ENCODE data around the gene SSR1.

DNA sequence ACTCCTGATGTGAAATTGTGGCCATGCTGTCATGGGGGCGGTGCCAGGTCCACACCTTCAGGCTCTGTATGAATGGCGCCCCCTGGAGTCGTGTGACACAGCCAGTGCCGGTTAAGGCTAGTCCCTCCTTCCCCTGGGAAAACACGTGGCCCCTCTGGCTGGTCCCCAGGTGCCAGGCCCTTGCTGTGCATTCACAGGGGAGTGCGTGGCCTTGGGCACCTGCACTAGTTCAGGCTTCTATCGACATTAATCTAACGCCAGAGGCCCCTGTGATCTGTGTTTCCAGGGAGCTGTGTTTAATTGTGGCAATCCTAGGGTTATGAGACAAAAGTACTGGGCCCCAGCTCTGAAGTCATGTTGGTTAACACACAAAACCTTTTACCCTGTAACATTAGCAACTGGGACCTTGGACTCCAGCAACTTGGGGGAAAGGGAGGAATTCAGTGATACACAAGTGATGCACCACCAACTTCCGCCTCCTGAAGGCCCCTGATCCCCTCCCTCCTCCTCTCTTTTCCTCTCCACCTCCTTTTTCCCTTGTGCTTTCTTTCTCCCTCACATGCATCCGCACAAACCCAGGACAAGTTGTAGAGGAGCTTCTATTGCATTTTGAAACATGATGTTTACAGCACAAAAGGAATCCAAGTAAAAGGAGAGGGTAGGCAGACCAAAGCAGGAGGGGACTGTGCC is 74.0 kb downstream of the SSR1 start:
- TF ChIP-seq, protein P1, sequence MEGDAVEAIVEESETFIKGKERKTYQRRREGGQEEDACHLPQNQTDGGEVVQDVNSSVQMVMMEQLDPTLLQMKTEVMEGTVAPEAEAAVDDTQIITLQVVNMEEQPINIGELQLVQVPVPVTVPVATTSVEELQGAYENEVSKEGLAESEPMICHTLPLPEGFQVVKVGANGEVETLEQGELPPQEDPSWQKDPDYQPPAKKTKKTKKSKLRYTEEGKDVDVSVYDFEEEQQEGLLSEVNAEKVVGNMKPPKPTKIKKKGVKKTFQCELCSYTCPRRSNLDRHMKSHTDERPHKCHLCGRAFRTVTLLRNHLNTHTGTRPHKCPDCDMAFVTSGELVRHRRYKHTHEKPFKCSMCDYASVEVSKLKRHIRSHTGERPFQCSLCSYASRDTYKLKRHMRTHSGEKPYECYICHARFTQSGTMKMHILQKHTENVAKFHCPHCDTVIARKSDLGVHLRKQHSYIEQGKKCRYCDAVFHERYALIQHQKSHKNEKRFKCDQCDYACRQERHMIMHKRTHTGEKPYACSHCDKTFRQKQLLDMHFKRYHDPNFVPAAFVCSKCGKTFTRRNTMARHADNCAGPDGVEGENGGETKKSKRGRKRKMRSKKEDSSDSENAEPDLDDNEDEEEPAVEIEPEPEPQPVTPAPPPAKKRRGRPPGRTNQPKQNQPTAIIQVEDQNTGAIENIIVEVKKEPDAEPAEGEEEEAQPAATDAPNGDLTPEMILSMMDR (IDR thresholded peaks at IDR 0.05): peak; percentile 33 to 75 (median 71)
- TF ChIP-seq POLR2A (IDR thresholded peaks at IDR 0.05): no peak

Data from Peyer's patch (tissue), 4 donors.